Measurements from ENCODE around the gene C19orf38. TPM values are rescaled to one million over a fixed set of nuclear protein-coding genes. Genes with fewer than 3 reads are reported as not detected.
"Not testable (repeated sequence)": the region's sequence is repeated elsewhere in the genome, so short reads cannot be mapped to it uniquely, and the experiment has no call there.

C19orf38 gene
- total RNA-seq, 2 experiments from 2014 or later = 1.1 to 2.2 TPM

DNA sequence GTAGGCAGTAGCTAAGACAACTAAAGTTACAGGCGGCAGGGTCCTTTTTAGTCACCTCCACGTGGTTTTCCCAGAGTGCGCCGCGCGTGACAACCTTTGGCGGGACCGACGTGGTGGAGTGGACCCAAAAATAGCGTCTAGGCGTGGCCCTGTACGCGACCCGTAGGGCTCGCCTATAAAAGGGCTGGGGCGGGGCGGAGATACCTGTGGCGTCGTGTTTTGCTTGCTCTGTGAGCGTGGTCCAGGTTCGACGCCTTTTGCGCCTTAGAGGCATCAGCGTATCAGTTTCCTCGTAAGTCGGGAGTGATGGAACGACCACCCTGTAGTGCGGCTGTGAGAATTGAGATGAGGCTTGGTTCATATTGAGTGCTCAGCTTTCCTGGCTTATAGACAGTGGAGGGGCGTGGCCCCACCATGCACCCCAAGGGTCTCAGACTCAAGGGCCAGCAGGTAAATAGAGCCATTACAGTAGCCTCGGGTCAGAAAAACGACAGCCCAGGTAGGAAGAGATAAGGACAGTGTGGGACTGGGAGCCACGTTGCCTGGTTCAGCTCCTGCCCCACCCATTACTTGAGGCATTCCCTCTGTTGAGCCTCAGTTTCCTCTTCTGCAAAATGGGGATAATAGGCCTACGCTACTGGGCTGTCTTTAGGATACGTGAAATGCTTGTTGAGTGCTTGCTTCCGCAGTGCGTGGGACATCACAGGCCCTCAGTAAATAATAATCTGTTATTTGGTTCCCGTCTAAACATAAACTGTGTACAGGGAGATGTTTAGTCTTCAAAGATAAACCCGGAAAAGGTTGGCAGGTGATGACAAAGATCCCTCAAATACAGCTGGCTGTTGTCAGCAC is 11.5 kb upstream of the C19orf38 start:
- peaks cover 23% of the 10 kb centered on the region for H3K36me3 Mint-ChIP-seq (ENCODE audit: low read depth)
- DNase-seq (peak; percentile 91), ATAC-seq (peak; percentile 30)
- H3K9me3 Mint-ChIP-seq (ENCODE audit: insufficient read depth) = peaks cover 9% of the 10 kb centered on the region
- ChIA-PET POLR2A (interaction anchor here (0.6 to 2.2 kb wide), 9 partner anchors 13 to 133 kb away, joined by 3 to 13 read pairs (median 4); partner anchors contain the start of gene DNM2), CTCF (interaction anchor here (0.7 to 3.5 kb wide), 19 partner anchors 8 to 544 kb away, joined by 3 to 37 read pairs (median 5); partner anchors contain the start of genes C19orf38 and DNM2)
- H3K4me3 Mint-ChIP-seq = peak overlapping the region; percentile 89
- H3K27ac Mint-ChIP-seq = peak overlapping the region; percentile 99
- peaks cover 17% of the 10 kb centered on the region for H3K4me1 Mint-ChIP-seq (ENCODE audit: low read depth)
- H3K27me3 Mint-ChIP-seq (ENCODE audit: low read depth) = no peaks in the 10 kb centered on the region

DNA sequence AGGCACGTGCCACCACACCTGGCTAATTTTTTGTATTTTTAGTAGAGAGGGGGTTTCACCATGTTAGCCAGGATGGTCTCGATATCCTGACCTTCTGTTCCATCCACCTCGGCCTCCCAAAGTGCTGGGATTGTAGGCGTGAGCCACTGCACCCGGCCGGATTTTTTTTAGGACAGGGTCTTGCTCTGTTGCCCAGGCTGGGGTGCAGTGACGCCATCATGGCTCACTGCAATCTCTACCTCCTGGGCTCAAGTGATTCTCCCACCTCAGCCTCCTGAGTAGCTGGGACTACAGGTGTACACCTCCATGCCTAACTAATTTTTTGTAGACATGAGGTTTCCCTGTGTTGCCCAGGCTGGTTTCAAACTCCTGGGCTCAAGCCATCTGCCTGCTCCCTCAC is 10.6 kb upstream of the C19orf38 start:
- peaks cover 17% of the 10 kb centered on the region for H3K4me1 Mint-ChIP-seq (ENCODE audit: low read depth)
- H3K9me3 Mint-ChIP-seq (ENCODE audit: insufficient read depth); H3K27me3 Mint-ChIP-seq (ENCODE audit: low read depth); DNase-seq; H3K4me3 Mint-ChIP-seq; H3K27ac Mint-ChIP-seq; ATAC-seq: not testable (repeated sequence)
- peaks cover 22% of the 10 kb centered on the region for H3K36me3 Mint-ChIP-seq (ENCODE audit: low read depth)
- POLR2A ChIA-PET = interaction anchor here (0.9 kb wide), 1 partner anchor 120 kb away, joined by 3 read pairs; the partner anchor contains the start of gene DNM2
- CTCF ChIA-PET = interaction anchor here (1.0 to 3.5 kb wide), 3 partner anchors 16 to 121 kb away, joined by 3 to 37 read pairs (median 27); partner anchors contain the start of gene DNM2

DNA sequence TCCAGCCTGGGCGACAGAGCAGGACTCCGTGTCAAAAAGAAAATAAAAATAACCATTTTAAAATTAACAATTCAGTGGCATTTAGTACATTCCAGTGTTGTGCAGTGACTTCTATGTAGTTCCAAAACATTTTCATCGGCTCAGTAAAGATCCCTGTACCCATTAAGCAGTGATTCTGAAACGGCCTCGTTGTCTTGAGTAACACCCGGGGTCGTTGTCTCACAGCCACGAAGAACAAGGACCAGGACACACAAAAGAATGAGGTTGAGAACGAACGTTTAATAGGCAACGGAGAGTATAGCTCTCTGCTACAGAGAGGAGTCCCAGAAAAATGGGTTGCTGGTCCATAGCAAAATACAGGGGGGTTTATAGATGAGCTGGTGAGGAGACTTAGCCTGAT is 9.8 kb upstream of the C19orf38 start:
- ATAC-seq = no peak
- Mint-ChIP-seq H3K4me3 (no peak overlapping the region), H3K36me3 (ENCODE audit: low read depth) (peaks cover 15% of the 10 kb centered on the region), H3K9me3 (ENCODE audit: insufficient read depth) (peaks cover 9% of the 10 kb centered on the region), H3K27ac (no peak overlapping the region), H3K4me1 (ENCODE audit: low read depth) (peaks cover 17% of the 10 kb centered on the region), H3K27me3 (ENCODE audit: low read depth) (no peaks in the 10 kb centered on the region)
- POLR2A ChIA-PET = interaction anchor here (1.2 kb wide), 1 partner anchor 26 kb away, joined by 3 read pairs; no protein-coding TSS in a partner anchor
- no peak for DNase-seq
- CTCF ChIA-PET = interaction anchor here (0.9 to 1.5 kb wide), 2 partner anchors 20 to 78 kb away, joined by 3 to 5 read pairs; no protein-coding TSS in a partner anchor

DNA sequence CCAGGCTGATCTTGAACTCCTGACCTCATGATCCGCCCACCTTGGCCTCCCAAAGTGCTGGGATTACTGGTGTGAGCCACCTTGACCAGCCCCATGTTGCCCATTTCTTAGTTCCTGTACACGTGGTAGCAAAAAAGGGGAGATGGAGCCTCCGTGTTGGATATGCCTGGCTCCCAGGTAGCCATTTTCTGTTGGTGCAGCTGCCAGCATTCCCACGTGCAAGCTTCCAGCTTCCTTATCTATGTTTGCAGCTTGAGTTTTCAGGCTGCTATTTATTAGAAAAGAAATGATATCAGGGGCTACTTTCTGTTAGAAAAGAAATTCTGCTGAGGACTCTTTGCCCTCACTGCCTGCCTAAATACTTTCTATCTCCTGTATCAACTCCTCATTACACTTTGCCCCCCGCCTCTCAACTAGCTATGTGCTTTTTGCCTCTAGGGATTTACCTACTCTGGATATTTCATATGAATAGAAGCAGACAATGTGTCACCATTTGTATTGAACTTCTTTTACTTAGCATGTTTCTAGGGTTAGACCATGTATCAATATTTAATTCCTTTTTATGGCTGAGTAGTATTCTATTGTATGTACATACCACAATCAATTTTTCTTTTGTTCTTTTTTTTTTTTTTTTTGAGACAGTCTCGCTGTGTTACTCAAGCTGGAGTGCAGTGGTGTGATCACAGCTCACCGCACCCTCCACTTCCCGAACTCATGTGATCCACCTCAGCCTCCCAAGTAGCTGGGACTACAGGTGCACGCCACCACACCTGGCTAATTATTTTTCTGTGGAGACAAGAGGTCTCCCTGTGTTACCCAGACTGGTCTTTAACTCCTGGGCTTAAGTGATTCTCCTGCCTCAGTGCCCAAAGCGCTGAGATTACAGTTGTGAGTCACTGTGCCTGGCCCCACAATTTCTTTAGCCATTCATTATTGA is 8.8 kb upstream of the C19orf38 start:
- Mint-ChIP-seq H3K36me3 (ENCODE audit: low read depth) (peaks cover 10% of the 10 kb centered on the region), H3K4me3 (no peak overlapping the region), H3K27me3 (ENCODE audit: low read depth) (no peaks in the 10 kb centered on the region), H3K9me3 (ENCODE audit: insufficient read depth) (peaks cover 9% of the 10 kb centered on the region), H3K27ac (no peak overlapping the region), H3K4me1 (ENCODE audit: low read depth) (peaks cover 17% of the 10 kb centered on the region)
- DNase-seq (no peak), ATAC-seq (no peak)
- ChIA-PET POLR2A (interaction anchor here (0.8 to 1.2 kb wide), 2 partner anchors 17 to 25 kb away, joined by 3 to 4 read pairs; no protein-coding TSS in a partner anchor), CTCF (interaction anchor here (0.8 to 1.5 kb wide), 5 partner anchors 19 to 122 kb away, joined by 3 to 8 read pairs (median 5); partner anchors contain the start of gene DNM2)

DNA sequence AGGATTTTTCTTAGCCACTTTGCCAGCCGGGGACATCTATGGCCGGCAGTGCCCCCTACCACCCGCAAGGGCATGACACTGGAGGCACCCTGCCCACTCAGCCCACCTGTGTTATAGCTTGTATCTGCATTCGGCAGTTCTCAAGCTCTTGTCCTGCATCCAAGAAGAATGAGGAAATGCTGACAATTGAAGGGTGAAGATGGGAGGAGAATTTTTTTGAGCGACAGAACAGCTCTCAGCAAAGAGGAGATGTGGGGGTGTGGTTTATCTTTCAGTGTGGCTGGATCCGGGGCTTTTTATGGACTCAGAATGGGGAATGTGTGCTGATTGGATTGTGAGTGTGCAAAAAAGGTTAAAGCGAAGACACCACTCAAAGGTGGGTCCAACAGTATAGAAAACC is 5.4 kb upstream of the C19orf38 start:
- H3K36me3 Mint-ChIP-seq (ENCODE audit: low read depth) = peaks cover 7% of the 10 kb centered on the region
- no peak for ATAC-seq
- POLR2A ChIA-PET = no interaction called here

DNA sequence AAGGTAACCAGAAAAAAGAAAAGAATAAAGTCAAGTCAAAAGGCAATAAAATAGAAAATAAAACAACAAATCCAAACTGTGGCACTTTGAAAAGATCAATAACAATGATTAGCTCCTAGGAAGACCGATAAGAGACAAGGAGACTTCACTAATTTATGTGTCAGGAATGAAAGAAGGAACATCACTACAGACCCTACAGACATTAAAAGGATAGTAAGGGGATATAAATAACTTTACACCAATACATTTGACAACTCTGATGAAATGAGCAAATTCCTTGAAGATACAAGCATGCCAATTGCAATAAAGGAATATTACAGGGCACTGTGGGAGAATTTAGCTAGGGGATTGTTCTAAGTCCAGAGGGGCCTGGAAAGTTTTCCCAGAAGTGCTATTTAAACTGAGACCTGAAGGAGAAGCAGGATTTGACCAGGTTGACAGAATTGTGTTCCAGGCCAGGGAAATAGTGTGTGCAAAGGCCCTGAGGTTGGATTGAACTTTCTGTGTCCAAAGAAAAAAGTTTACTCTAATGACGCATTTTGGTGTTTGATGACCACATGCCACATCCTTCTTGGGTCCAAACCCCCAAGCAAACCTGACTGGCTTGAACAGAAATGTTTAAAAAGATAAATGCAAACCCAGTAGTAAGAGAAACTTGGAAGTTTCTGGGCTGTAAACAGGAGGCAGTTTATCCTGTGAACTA is 1.6 kb upstream of the C19orf38 start:
- Mint-ChIP-seq H3K36me3 (ENCODE audit: low read depth) (peaks cover 7% of the 10 kb centered on the region), H3K9me3 (ENCODE audit: insufficient read depth) (peaks cover 5% of the 10 kb centered on the region), H3K27me3 (ENCODE audit: low read depth) (peaks cover 3% of the 10 kb centered on the region), H3K4me1 (ENCODE audit: low read depth) (peaks cover 23% of the 10 kb centered on the region), H3K4me3 (no peak overlapping the region), H3K27ac (no peak overlapping the region)
- no peak for ATAC-seq
- ChIA-PET CTCF (interaction anchor here (2.0 to 2.3 kb wide), 4 partner anchors 9 to 129 kb away, joined by 4 to 18 read pairs (median 15); partner anchors contain the start of gene DNM2), POLR2A (no interaction called here)
- peak; percentile 33 for DNase-seq

More for the DNA sequence above, 5.4 kb upstream of the C19orf38 start:
- H3K4me1 Mint-ChIP-seq (ENCODE audit: low read depth) = peaks cover 12% of the 10 kb centered on the region
- no peak for DNase-seq
- no peak overlapping the region for H3K27ac Mint-ChIP-seq
- CTCF ChIA-PET = interaction anchor here (1.5 to 1.9 kb wide), 2 partner anchors 16 to 22 kb away, joined by 5 to 7 read pairs; no protein-coding TSS in a partner anchor
- no peak overlapping the region for H3K4me3 Mint-ChIP-seq
- peaks cover 5% of the 10 kb centered on the region for H3K9me3 Mint-ChIP-seq (ENCODE audit: insufficient read depth)
- H3K27me3 Mint-ChIP-seq (ENCODE audit: low read depth) = peaks cover 3% of the 10 kb centered on the region

DNA sequence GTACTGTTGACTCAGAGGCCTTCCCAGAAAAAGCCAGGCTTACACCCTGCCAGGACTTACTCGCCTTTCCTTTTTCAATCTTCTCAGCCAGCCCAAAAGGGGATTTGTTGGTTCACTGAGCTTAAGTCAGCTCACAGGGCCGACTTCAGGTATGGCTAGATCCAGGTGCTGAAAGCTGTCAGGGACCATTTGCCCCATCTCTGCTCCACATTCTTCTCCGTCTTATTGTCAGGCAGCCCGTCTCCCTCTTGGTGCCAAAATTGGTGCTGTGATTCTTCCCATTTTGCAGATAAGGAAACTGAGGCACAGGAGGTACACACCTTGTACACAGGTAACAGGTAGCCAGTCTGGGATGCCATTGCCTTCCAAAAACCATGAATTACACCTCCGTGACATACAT is 2.4 kb downstream of the C19orf38 start:
- no peak for ATAC-seq
- peaks cover 23% of the 10 kb centered on the region for H3K4me1 Mint-ChIP-seq (ENCODE audit: low read depth)
- DNase-seq = no peak
- H3K27ac Mint-ChIP-seq = no peak overlapping the region
- no peak overlapping the region for H3K4me3 Mint-ChIP-seq
- peaks cover 5% of the 10 kb centered on the region for H3K9me3 Mint-ChIP-seq (ENCODE audit: insufficient read depth)
- CTCF ChIA-PET = interaction anchor here (1.9 to 7.8 kb wide), 3 partner anchors 11 to 15 kb away, joined by 6 to 60 read pairs (median 8); partner anchors contain the start of gene TMED1
- H3K36me3 Mint-ChIP-seq (ENCODE audit: low read depth) = peaks cover 7% of the 10 kb centered on the region
- POLR2A ChIA-PET = no interaction called here
- peaks cover 3% of the 10 kb centered on the region for H3K27me3 Mint-ChIP-seq (ENCODE audit: low read depth)

DNA sequence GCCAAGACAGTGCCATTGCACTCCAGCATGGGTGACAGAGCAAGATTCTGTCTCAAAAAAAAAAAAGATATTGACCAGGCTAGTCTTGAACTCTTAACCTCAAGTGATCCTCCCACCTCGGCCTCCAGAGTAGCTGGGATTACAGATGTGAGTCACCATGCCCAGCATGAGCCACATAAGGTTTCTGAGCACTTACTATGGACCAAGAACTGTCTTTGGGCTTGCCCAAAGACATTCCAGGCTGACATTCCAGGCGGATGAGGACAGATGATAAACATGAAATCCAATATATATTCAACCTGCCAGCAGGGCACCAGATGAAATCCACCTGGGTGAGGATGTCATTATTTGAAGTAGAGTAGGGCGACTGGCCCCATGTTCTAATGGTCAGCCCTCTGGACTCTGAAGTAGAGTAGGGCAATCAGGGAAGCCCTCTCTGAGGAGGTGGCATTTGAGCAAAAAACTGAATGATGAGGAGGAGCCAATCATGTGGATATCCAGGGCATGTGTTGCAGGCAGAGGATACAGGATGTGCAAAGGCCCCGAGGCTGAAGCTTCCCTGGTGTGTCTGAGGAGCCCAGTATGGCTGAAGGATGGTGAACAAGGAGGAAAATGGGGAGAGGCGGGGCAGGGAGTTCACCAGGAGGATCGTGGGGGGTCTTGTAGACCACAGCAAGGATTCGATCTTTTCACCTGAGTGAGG is 4.0 kb downstream of the C19orf38 start:
- H3K9me3 Mint-ChIP-seq (ENCODE audit: insufficient read depth) = no peaks in the 10 kb centered on the region
- POLR2A ChIA-PET = no interaction called here
- DNase-seq (no peak), ATAC-seq (no peak)
- no peak overlapping the region for H3K27ac Mint-ChIP-seq
- no peak overlapping the region for H3K4me3 Mint-ChIP-seq
- CTCF ChIA-PET = interaction anchor here (1.9 to 7.8 kb wide), 2 partner anchors 13 to 16 kb away, joined by 6 to 60 read pairs; partner anchors contain the start of gene TMED1
- H3K27me3 Mint-ChIP-seq (ENCODE audit: low read depth) = no peaks in the 10 kb centered on the region
- H3K4me1 Mint-ChIP-seq (ENCODE audit: low read depth) = peaks cover 14% of the 10 kb centered on the region
- H3K36me3 Mint-ChIP-seq (ENCODE audit: low read depth) = no peaks in the 10 kb centered on the region

DNA sequence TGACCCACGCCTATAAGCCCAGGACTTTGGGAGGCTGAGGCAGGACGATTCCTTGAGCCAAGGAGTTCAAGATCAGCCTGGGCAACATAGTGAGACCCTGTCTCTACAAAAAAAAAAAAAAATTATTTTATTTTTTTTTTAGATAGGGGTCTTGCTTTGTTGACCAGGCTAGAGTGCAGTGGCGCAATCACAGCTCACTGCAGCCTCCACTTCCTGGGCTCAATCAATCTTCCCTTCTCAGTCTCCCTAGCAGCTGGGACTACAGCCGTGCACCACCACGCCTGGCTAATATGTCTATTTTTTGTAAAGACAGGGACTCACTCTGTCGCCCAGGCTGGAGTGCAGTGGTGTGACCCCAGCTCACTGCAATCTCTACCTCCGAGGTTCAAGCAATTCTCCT is 4.7 kb downstream of the C19orf38 start:
- Mint-ChIP-seq H3K27me3 (ENCODE audit: low read depth) (no peaks in the 10 kb centered on the region), H3K4me1 (ENCODE audit: low read depth) (peaks cover 9% of the 10 kb centered on the region), H3K4me3 (no peak overlapping the region), H3K36me3 (ENCODE audit: low read depth) (no peaks in the 10 kb centered on the region), H3K9me3 (ENCODE audit: insufficient read depth) (no peaks in the 10 kb centered on the region), H3K27ac (no peak overlapping the region)
- ChIA-PET POLR2A (interaction anchor here (0.6 kb wide), 1 partner anchor 12 kb away, joined by 3 read pairs; no protein-coding TSS in a partner anchor), CTCF (interaction anchor here (0.6 to 7.8 kb wide), 3 partner anchors 12 to 136 kb away, joined by 6 to 60 read pairs (median 23); partner anchors contain the start of gene DNM2)
- no peak for ATAC-seq
- DNase-seq = no peak
